Ishikawa (cell line): ENCODE data around the gene TSPAN9.

ENCODE experiments used
- CREB1 ChIP-seq: IDR thresholded peaks from 2 replicates; pipeline ENCODE4 v1.6.1; 2012; ENCODE audit warnings: low read depth
- EGR1 ChIP-seq: IDR thresholded peaks from 2 replicates; pipeline ENCODE4 v1.6.1; 2012
- EP300 ChIP-seq: IDR thresholded peaks from 2 replicates; pipeline ENCODE4 v1.6.1; 2012; ENCODE audit warnings: borderline replicate concordance
- FOXM1 ChIP-seq: IDR thresholded peaks from 2 replicates; pipeline ENCODE4 v1.6.1; 2012; ENCODE audit warnings: low read depth, borderline replicate concordance
- MAX ChIP-seq: IDR thresholded peaks from 2 replicates; pipeline ENCODE4 v1.6.1; 2012
- NFIC ChIP-seq: IDR thresholded peaks from 2 replicates; pipeline ENCODE4 v1.6.1; 2012
- REST ChIP-seq: IDR thresholded peaks from 2 replicates; pipeline ENCODE4 v1.6.1; 2012; ENCODE audit warnings: low read depth, mild to moderate bottlenecking
- TAF1 ChIP-seq: IDR thresholded peaks from 2 replicates; pipeline ENCODE4 v1.6.1; 2012; ENCODE audit warnings: low read depth, mild to moderate bottlenecking
- USF1 ChIP-seq: IDR thresholded peaks from 2 replicates; pipeline ENCODE4 v1.6.1; 2012
- YY1 ChIP-seq: IDR thresholded peaks from 2 replicates; pipeline ENCODE4 v1.6.1; 2012; ENCODE audit warnings: low read depth
- ZBTB7A ChIP-seq: IDR thresholded peaks from 2 replicates; pipeline ENCODE4 v1.6.1; 2012; ENCODE audit warnings: low read depth

GRCh38 chr12:3081886-3082285 lies 4.7 kb downstream of the TSPAN9 start:
- no peak for TF ChIP-seq EP300
- TF ChIP-seq MAX: no peak
- TF ChIP-seq USF1: no peak
- TF ChIP-seq TAF1: no peak
- TF ChIP-seq REST: no peak
- no peak for TF ChIP-seq CREB1
- TF ChIP-seq EGR1: no peak
- TF ChIP-seq ZBTB7A: no peak
- TF ChIP-seq YY1: no peak
- TF ChIP-seq FOXM1: no peak
- no peak for TF ChIP-seq NFIC
